ENCODE results near the gene RHBDL1.

The RHBDL1 gene

GRCh38 chr16:666572-666971, 8.9 kb upstream of the RHBDL1 start:
- no peak for TF ChIP-seq ZBTB7A (IDR thresholded peaks at IDR 0.05; ENCODE audit: low read depth)
- no peak for TF ChIP-seq USF1 (IDR thresholded peaks at IDR 0.05)
- no peak for TF ChIP-seq TEAD4 (IDR thresholded peaks at IDR 0.05)
- no peak for TF ChIP-seq CEBPB (IDR thresholded peaks at IDR 0.05)
- TF ChIP-seq YY1 (IDR thresholded peaks at IDR 0.05; ENCODE audit: low read depth) = no peak
- TF ChIP-seq EP300 (IDR thresholded peaks at IDR 0.05; ENCODE audit: borderline replicate concordance) = no peak
- no peak for TF ChIP-seq TCF12 (IDR thresholded peaks at IDR 0.05; ENCODE audit: low read depth)
- TF ChIP-seq REST (IDR thresholded peaks at IDR 0.05; ENCODE audit: low read depth) = no peak
- no peak for TF ChIP-seq FOXM1 (IDR thresholded peaks at IDR 0.05; ENCODE audit: borderline replicate concordance, low read depth)
- TF ChIP-seq EGR1 (IDR thresholded peaks at IDR 0.05) = no peak
- no peak for TF ChIP-seq CREB1 (IDR thresholded peaks at IDR 0.05; ENCODE audit: low read depth)
- TF ChIP-seq NFIC (IDR thresholded peaks at IDR 0.05) = no peak
- TF ChIP-seq RAD21 (IDR thresholded peaks at IDR 0.05; ENCODE audit: low read depth) = no peak
- TF ChIP-seq TAF1 (IDR thresholded peaks at IDR 0.05; ENCODE audit: low read depth) = no peak
- TF ChIP-seq MAX (IDR thresholded peaks at IDR 0.05) = no peak

- TF ChIP-seq ZBTB7A (IDR thresholded peaks at IDR 0.05; ENCODE audit: low read depth) = no peak
Observed at GRCh38 chr16:667113-667779, 8.2 kb upstream of the RHBDL1 start.

GRCh38 chr16:667780-668518, 7.5 kb upstream of the RHBDL1 start, which contains the start of gene RHOT2:
RHOT2 (plus strand) TSS chr16:668132; CDS start chr16:668200, 68 bp downstream.
- TF ChIP-seq USF1 (IDR thresholded peaks at IDR 0.05) (0 out of 2 replicates have a peak, but pooled peaks have one; percentile 30), RAD21 (IDR thresholded peaks at IDR 0.05; ENCODE audit: low read depth) (peak; percentile 22; the same call in 1 of the 2 replicates), TCF12 (IDR thresholded peaks at IDR 0.05; ENCODE audit: low read depth) (peak; percentile 35; the same call in 1 of the 2 replicates), YY1 (IDR thresholded peaks at IDR 0.05; ENCODE audit: low read depth) (peak; percentile 90), EP300 (IDR thresholded peaks at IDR 0.05; ENCODE audit: borderline replicate concordance) (no peak), TAF1 (IDR thresholded peaks at IDR 0.05; ENCODE audit: low read depth) (peak; percentile 73), REST (IDR thresholded peaks at IDR 0.05; ENCODE audit: low read depth) (no peak), TEAD4 (IDR thresholded peaks at IDR 0.05) (no peak), CEBPB (IDR thresholded peaks at IDR 0.05) (no peak), EGR1 (IDR thresholded peaks at IDR 0.05) (peak; percentile 74), CREB1 (IDR thresholded peaks at IDR 0.05; ENCODE audit: low read depth) (no peak), MAX (IDR thresholded peaks at IDR 0.05) (0 out of 2 replicates have a peak, but pooled peaks have one; percentile 66), ZBTB7A (IDR thresholded peaks at IDR 0.05; ENCODE audit: low read depth) (peak; percentile 98)

GRCh38 chr16:668519-669171, 6.8 kb upstream of the RHBDL1 start:
- TF ChIP-seq EP300 (IDR thresholded peaks at IDR 0.05; ENCODE audit: borderline replicate concordance) (no peak), REST (IDR thresholded peaks at IDR 0.05; ENCODE audit: low read depth) (no peak), EGR1 (IDR thresholded peaks at IDR 0.05) (no peak), FOXM1 (IDR thresholded peaks at IDR 0.05; ENCODE audit: borderline replicate concordance, low read depth) (no peak), CREB1 (IDR thresholded peaks at IDR 0.05; ENCODE audit: low read depth) (no peak), CEBPB (IDR thresholded peaks at IDR 0.05) (no peak), USF1 (IDR thresholded peaks at IDR 0.05) (no peak), TCF12 (IDR thresholded peaks at IDR 0.05; ENCODE audit: low read depth) (no peak), MAX (IDR thresholded peaks at IDR 0.05) (no peak), NFIC (IDR thresholded peaks at IDR 0.05) (no peak), RAD21 (IDR thresholded peaks at IDR 0.05; ENCODE audit: low read depth) (no peak), TAF1 (IDR thresholded peaks at IDR 0.05; ENCODE audit: low read depth) (no peak), TEAD4 (IDR thresholded peaks at IDR 0.05) (no peak), YY1 (IDR thresholded peaks at IDR 0.05; ENCODE audit: low read depth) (no peak), ZBTB7A (IDR thresholded peaks at IDR 0.05; ENCODE audit: low read depth) (no peak)

Data from Ishikawa (cell line).